Activated gamma-delta T cell treated with anti-CD3 and anti-CD28 coated beads, Interleukin-2, amount 50 U/mL, for 16 hours (primary cell): ENCODE data around the gene DPYD.

Experiments
- DNase-seq: peaks from one replicate; pipeline ENCODE4 v3.0.0-alpha.2; 2020; ENCODE audit warnings: low read depth

DPYD gene

DNA sequence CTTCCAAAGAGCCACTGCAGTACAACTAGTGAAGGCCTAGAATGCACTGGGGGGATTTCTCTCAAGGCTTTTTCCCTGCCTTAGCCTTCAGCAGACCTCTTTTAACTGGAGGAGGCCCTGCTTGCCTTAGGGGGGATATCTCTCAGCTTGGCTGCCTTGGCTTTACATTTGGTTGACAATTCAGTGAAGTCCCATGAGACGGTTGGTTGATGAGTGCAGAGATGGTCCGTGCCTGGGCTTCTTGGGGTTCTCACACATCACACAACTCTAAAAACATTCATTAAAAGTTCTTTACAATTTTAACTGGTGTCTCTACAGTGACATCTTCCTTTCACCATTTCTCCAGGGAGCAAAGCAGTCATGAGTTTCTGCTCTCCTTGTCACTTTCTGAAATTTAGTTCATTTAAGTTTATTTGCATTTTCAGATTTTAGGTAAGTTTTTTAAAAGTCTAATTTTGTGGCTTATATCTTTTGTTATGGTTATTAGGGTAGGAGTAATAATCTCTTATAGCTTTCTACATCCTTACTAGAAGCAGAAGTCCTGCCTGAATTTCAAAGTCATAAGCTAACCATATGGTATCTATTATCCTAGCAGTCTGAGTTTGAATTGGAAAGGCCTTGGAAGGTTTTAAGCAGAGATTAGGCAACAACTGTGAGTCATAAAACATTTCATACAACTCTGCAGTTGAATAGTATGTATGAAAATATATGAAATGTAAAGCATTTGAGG lies 487.6 kb downstream of the DPYD start:
- DNase-seq = no peak

GRCh38 chr1:97427371-97427770 lies 493.5 kb downstream of the DPYD start:
- no peak for DNase-seq

DNA sequence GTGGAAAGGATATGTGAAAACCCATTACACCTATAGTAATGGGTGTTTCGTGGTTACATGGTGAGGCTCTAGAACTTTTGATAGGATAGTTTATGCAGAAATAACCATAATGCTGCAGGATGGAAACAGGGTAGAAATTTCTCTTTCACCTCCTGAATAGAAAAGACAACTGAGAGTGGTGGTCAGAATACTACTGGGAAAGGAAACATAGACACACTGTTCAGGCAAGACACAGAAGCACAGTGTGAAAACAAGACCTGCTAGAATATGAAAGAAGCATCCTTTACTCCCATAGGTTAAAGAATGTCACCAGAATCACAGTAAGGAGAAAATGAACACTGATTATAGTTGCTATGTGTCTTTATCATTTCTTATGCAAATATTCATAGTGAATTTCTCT lies 496.6 kb downstream of the DPYD start:
- no peak for DNase-seq

- DNase-seq = no peak
Observed at GRCh38 chr1:97423403-97423802, 497.4 kb downstream of the DPYD start.

DNA sequence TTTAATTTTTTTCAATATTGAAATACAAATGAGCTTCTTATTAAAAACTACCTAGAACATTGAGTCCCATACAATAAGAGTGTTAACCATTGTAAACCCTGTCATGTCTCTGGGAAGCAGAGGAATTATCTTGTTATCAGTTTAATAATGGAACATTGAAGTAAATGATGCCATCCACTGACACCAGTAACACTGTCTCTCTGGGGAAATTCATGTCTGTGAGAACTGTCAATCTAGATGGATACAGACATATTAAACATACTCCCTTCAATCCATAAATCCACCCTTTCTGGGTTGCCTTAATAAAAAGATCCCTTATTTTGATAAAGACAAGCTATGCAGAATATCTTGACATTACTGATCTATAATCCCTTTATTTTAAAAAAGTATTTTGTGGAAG lies 503.2 kb downstream of the DPYD start:
- no peak for DNase-seq

- DNase-seq = no peak
Observed at GRCh38 chr1:97414682-97415312, 506.0 kb downstream of the DPYD start.

DNA sequence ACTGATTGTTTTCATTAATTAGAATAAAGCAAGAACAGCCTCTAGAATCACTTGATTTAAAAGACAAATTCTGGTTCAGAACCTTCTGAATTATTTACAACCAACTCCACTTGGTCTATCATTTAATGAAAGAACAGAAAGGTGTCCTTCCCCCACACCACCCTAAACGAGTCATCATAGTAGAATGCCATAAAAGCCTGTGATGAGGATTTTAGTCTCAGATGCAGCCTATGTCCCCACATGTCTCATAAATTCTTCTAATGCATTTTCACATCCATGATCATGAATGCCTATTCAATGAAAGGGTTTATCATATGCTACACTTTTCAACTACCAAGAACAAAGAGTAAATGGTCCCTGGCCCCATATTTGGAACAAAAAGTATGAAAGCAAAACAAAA lies 508.1 kb downstream of the DPYD start:
- DNase-seq = no peak

- no peak for DNase-seq
Observed at GRCh38 chr1:97412166-97412565, 508.7 kb downstream of the DPYD start.

DNA sequence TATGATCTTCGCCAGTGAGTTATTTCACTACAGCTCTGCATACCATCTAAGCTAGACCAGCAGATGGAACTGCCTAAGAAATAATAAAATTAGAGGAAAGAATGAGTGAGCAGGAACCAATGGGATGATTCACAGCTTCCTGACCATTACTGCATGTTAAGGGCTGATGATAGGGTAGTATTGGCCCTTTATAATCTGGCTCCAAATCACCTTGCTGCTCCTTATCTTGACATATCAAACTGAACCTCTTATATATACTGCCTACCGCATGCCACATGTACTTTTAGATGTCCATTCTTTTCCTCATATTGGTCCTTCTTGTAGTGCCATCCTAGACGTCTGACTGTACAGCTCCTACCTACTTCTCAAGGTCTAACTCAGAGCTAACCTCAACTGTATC lies 524.4 kb downstream of the DPYD start:
- no peak for DNase-seq

DNA sequence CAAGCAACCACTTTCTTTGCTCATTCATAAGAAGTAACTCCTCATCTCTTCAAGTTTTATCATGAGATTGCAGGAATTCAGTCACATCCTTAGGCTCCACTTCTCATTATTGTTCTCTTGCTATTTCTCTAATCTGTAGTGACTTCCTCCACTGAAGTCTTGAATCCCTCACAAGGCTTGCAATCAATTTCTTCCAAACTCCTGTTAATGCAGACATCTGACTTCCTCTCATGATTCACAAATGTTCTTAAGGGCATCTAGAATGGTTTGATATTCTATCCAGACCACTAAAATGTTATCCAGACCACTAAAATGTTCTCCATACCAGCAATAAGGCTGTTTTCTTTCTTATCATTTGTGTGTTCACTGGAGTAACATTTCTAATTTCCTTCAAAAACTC lies 528.1 kb downstream of the DPYD start:
- DNase-seq = no peak

GRCh38 chr1:97385536-97386277 lies 535.1 kb downstream of the DPYD start:
- DNase-seq = no peak

- no peak for DNase-seq
Observed at GRCh38 chr1:97384294-97384968, 536.4 kb downstream of the DPYD start.

GRCh38 chr1:97383797-97384196 lies 537.0 kb downstream of the DPYD start:
- DNase-seq = no peak

DNA sequence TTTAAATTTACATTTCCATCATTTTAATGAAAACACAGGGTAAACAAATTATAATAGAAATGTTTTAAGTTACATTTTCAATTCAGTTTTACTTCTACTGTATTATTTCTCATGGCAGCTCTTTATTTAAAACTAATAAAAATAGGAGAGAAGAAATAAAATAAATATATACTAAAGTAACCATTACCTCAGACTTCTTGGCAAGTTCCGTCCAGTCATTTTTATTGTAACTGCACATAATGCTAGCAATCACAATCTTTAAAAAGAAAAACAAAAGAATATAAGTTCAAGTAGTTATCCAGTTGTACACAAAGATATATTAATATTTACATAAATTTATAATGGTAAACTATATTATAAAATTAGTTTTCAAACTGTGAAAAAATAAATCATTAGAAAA lies 538.6 kb downstream of the DPYD start:
- no peak for DNase-seq

GRCh38 chr1:97379387-97380075 lies 541.3 kb downstream of the DPYD start:
- no peak for DNase-seq

DNA sequence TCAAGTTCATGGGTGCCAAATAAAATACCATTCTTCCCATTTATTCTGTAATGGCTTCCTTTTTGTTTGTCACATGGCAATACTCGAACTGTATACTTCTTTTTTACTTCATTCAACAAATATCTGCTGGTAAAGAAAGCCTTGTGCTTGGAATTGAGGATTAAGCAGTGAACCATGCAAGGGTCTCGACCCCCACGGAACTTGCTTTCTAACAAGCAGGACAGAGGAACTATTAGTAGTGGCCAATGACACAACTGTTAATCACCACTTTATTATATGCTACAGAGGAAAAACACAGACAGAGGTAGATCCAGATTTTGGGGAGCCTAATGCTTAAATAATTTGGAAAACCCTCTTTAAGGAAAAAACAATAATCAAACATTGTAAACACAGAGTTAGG lies 542.2 kb downstream of the DPYD start:
- no peak for DNase-seq

DNA sequence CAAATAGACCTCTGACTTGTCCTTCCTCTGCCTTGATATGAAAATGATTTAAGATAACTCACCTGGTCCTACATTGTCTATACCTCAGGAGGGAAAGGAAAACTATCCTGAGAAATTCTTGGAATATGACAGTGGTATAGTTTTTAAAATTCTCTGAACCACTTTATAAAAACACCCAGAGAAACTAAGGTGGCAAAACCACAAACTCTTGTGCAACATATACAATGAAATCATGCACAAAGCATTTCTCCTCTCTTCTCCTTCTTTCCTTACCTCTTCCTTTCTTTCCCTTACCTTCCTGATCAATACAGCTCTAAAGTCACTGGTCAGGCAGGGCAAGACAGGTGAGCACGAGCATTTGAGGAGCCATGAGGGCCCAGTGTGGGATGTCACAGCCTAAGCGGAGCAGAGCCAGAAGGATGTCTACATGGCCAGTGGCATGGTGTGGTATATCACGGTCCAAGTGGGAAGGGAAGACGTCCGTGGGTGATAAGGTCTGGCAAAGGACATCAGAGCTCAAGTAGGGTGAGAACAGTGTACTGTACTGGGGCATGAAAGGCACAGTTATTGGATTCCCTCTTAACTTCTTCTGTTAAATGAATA lies 543.3 kb downstream of the DPYD start:
- no peak for DNase-seq

- no peak for DNase-seq
Observed at GRCh38 chr1:97373000-97373399, 547.8 kb downstream of the DPYD start.

DNA sequence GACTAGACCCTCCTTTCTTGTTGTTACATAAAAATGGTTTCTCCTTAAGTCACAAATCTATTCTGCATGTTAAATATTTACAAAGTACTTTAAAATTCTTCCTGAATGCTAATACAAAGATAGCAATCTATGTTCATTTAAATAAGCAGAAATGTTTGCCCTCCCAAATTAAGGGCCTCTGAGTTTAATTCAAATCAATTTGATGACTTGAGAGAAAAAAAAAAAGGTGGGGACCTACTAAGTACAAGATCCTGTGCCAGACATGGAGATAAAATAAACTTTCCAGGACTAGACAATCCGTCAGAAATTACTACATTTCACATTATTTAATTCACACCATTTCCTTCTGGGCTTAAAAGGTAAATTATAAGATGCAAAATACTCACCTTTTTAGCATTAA lies 548.3 kb downstream of the DPYD start:
- DNase-seq = no peak

DNA sequence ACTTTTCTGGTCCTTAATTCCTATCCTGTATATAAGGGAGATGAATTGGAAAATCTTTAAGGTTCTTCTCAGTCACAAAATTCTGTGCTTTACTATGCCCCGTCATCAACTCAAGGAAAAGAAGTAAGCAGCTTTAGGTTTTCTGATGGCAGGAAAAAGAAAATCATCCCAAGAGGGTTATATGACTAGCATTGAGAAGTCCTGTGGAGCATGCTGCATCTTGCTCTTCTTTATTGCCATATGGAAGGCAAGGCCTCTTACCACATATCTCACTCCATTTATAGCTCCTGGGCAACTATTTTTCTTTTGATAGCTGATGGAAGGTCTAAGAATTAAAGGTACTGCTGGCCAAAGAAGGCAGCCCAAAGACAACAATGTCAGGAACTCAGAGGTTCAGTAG lies 552.5 kb downstream of the DPYD start:
- DNase-seq = no peak

- no peak for DNase-seq
Observed at GRCh38 chr1:97366984-97367383, 553.9 kb downstream of the DPYD start.

DNA sequence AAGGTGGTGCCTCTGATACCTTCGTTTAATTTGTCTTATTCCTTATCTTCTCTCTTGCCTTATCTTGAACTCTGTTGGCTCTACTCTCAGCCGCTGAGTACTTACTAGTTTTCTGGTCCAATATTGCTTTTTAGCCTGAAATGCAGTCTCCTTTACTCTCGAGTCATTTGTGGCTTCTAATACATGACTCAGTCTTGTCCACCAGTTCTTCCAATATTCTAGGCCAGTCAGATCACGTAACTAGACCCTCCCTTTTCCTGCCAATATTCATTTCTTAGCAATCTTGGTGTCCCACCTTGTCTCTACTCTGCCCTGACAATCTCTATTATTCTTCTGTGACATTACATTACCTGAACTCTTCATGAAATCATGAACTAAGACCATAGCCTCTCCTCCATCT lies 555.8 kb downstream of the DPYD start:
- no peak for DNase-seq
